ENCODE data around the gene RAD50.

GRCh38 chr5:132543472-132544201, 13.1 kb upstream of the RAD50 start, which contains the start of gene IL5:
- no peak for TF ChIP-seq CTCF (IDR thresholded peaks at IDR 0.05)
- TF ChIP-seq POLR2A (IDR thresholded peaks at IDR 0.05; ENCODE audit: low read depth), result no peak
- TF ChIP-seq EP300 (IDR thresholded peaks at IDR 0.05), result no peak

Measured in esophagus muscularis mucosa (tissue), 4 donors.